M059J (cell line): ENCODE data around the gene LCN15. TPM values are rescaled to one million over a fixed set of nuclear protein-coding genes. Genes with fewer than 3 reads are reported as not detected.
"Not testable (repeated sequence)": the region's sequence is repeated elsewhere in the genome, so short reads cannot be mapped to it uniquely, and the experiment has no call there.

Experiments
- DNase-seq: peaks from one replicate; pipeline ENCODE4 v3.0.0-alpha.2; 2012; ENCODE audit warnings: low read depth
- total RNA-seq: library from RNA; depleted of rRNA; stranded (reverse); fragments of >200 nt; shearing (Covaris generic); gene quantifications from 2 replicates; pipeline ENCODE4 v1.2.3, GENCODE V29; 2014; rRNA removed

Gene LCN15, protein sequence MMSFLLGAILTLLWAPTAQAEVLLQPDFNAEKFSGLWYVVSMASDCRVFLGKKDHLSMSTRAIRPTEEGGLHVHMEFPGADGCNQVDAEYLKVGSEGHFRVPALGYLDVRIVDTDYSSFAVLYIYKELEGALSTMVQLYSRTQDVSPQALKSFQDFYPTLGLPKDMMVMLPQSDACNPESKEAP
- not detected in 2 replicates for total RNA-seq

DNA sequence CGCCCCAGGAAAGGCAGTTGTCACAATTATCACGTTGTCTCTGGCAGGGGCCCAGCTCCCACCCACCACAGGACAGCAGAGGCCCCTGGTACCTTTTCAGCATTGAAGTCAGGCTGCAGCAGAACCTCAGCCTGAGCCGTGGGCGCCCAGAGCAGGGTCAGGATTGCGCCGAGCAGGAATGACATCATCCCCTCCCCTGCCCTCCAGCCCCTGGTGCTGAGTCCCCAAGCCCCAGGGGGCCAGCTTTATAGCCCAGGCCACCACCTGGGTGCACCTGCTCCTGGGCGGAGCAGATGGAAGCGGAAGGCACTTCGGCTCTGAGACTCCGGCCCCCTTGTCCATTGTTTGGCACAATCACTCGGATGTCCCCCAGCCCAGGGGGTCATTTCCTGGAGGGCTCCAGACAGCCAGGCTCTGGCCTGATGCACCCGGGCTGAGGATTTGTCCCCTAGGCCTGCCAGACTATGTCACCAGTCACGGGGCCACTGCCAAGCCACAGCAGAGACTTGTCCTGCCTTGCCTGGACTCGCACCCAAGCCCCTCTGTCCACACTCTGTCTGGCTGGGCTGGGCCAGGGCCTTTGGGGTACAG, at the start of gene LCN15:
Gene LCN15, minus strand, starts transcription at position 218 of the 591 bp plus-strand sequence. Its CDS starts 30 bp downstream, at position 188.
- DNase-seq = no peak

DNA sequence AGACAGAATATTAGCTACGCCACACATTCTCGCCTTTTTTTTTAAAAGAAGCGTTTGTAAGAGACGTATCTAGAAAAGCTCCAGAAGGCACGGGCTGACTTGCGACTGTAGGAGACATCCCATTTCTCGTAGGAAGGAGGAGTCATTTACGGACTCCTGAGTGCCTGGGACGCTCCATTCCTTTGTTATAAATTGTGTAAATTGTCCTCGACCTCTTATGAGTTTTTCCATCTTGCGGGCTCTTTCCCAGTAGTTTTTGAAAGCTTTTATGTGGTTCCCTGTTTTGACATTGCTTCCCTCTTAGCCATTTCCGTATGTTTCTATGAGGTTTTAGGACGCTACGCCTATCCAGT, 44.5 kb upstream of the LCN15 start:
- peak; percentile 34 for DNase-seq

DNA sequence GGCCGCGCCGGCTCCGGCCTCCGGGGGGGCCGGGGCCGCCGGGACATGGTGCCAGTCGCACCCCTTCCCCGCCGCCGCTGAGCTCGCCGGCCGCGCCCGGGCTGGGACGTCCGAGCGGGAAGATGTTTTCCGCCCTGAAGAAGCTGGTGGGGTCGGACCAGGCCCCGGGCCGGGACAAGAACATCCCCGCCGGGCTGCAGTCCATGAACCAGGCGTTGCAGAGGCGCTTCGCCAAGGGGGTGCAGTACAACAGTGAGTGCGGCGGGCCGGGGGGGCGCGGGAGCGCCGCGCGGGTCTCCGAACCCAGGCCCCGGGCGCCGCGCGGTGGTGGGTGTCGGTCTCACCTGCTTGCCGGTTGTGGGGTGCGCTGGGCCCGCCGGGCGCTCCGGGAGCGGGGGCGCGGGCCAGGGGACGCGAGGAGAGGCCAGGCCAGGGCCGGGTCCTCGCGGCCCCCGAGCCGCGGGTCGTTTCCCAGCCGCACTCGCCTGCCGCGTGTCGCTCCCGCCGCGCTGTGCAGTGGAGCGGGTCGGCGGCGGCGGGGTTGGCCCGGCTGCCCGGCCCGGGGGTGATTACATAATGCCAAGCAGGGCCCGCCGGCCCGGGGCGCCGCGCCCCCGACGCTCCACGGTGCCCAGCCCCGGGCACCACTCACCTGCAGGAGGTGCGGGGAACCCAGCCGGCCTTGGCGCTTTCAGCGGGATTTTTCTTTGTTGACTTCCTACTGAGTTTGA, 43.9 kb upstream of the LCN15 start:
- DNase-seq = no peak

DNA sequence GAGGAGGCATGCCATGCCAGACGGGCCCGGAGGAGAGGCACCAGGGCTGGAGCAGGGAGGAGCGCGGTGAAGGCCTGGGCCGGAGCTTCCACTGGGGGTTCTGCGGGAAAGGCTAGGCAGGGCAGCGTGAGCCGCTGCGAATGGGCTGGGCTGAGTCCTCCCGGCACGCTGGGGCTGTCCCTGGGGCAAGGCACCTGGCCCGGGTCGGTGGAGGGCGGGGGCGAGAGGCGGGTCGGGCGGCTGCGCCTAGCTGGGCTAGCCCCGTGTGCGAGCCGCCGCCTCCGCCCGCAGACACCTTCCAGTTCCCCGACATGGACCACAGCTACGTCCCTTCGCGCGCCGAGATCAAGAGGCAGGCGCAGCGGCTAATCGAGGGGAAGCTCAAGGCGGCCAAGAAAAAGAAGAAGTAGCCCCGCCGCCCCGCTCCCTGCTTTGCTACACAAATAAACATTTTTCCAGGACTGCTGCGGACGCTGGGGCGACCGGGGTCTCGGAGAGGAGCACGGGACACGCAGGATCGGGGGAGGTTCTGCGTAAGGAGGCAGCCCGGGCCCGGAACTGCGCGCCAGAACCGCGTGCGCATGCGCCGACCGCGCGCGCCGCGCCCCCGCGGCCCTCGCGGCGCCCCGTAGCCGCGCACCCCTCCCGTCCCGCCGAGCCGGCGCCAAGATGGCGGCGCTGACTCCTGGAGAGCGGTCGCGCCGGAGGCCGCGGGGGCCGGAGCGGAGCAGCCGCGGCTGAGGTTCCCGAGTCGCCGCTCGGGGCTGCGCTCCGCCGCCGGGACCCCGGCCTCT, 43.2 kb upstream of the LCN15 start, which contains the start of gene RABL6:
Gene RABL6, plus strand, starts transcription at position 668 of the 794 bp plus-strand sequence. CDS start 249 bp downstream, outside the sequence.
- peak; percentile 70 for DNase-seq

DNA sequence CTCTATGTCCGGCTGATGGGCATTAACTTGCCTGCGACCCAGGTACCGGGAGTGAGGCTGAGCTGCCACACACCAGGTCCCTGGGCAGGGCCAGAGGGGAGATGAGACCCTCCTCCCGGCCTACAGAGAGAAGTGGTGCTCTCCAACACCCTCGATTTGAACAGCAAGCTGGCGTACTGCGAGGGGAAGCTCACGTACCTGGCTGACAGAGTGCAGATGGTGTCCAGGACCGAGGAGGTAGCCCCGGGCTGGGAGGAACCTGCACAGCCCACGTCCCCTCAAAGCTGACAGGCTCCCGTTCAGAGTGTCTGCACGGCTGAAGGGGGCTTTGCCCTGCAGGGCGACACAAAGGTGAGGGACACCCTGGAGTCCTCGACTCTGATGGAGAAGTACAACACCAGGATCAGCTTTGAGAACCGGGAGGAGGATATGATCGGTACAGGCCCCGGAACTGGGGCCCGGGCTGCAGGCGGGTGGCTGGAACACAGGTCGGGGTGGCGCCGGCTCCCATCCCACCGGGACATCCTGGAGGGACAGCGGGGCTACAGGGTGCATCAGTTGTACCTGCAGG, 42.4 kb upstream of the LCN15 start:
- DNase-seq = no peak

DNA sequence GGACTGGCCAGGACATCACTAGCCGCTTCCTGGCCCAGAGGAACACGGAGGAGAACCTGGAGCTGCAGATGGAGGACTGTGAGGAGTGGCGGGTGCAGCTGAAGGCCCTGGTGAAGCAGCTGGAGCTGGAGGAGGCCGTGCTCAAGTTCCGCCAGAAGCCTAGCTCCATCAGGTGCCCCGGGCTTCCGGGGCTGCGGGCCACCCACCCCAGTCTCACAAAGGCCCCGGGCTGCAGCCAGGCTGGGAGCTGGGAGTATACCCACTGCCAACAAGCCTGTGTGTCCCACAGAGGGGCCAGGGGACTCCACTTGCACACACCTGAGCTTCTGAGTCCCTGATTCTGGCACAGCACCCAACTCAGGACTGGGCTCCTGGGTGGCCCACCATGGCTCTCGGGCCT, 41.7 kb upstream of the LCN15 start:
- DNase-seq = no peak

DNA sequence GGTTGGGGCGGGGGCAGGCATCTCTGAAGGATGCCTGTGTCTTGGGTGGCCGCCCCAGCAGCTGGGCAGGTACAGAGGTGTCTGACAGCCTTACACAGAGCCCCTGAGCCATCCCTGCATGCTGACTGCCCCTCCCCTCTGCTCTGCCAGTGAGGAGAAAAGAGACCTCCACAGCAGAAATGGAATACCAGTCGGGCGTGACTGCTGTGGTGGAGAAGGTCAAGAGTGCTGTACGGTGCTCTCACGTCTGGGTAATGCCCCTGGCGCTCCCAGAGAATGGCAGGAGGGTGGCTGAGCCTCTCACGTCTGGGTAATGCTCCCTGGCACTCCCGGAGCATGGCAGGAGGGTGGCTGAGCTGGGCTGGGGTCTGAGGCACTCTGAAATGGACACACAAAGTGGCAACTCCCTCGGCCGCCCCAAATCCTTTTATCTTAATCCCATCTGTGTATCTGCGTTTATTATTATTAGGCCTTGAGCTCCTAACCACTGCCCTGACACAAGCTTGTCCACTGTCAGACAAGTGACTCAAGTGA, 41.0 kb upstream of the LCN15 start:
- DNase-seq = no peak

DNA sequence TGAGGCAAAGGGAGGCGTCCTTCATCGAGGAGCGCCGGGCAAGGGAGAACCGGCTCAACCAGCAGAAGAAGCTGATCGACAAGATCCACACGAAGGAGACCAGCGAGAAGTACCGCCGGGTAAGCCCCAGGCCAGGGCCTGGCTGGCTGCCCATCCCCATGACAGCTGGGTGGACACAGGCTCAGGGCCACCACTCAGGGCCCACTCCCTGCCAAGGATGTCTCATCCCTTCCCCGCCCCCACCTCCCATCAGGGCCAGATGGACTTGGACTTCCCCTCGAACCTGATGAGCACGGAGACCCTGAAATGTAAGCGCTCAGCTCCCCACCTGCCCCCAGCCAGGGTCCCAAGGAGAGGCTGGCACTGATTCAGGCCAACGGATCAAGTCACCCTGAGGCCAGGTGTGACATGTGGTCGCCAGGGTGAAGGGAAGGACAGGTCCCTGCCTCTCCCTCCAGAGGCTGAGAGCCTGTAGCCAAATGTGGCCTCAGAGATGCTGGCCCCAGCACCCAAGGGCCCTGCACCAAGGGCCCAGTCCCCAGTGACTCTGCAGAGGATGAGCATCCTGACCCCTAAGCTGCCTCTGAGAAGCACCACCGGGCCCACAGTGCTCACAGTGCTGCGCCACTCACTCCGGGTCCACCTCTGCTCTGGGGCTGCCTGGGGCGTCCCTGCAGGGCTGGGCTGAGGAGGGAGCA, 40.3 kb upstream of the LCN15 start:
- no peak for DNase-seq

DNA sequence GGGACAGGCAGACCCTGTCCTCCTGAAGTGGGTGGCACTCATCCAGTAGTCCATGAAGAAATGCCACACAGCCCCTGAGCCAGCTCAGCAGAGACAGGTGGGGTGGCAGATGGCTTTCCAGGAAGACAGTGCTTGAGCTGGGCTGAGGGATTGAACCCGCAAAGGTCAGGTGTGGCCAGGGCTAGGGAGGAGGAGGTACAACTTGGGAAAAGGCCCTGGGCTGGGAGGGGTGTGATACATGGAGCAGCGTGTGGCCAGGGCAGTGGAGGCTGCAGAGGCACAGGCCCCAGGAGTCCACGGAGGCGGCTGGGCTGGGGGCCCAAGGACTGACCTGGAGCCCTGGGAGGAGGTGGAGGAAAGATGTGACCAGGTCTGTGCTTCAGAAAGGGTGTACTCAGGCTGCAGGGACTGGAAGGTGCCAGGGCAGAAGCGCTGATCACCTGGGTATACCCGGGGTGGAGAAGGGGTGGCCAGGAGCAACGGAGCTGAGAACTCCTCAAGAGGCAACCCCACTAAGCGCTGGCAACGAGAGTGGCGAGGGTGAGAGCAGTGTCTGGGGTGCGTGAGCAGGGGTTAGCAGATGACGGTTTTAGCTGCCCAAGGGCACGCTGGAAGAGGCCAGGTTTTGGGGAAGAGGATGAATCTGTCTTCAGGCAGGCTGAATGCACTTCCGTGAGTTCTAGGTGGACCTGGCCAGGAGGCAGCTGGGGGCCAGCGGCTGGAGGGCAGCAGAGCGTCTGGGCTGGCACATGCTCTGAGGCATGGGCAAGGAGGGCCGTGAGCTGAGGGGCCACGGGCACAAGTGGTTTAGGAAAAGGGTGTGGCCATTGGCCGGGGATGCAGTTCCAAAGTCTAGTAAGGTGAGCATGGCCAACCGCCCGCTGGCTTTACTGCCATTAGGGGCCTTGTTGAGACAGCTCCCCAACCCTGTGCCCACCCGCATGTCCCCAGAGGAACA, 39.5 kb upstream of the LCN15 start:
- no peak for DNase-seq

DNA sequence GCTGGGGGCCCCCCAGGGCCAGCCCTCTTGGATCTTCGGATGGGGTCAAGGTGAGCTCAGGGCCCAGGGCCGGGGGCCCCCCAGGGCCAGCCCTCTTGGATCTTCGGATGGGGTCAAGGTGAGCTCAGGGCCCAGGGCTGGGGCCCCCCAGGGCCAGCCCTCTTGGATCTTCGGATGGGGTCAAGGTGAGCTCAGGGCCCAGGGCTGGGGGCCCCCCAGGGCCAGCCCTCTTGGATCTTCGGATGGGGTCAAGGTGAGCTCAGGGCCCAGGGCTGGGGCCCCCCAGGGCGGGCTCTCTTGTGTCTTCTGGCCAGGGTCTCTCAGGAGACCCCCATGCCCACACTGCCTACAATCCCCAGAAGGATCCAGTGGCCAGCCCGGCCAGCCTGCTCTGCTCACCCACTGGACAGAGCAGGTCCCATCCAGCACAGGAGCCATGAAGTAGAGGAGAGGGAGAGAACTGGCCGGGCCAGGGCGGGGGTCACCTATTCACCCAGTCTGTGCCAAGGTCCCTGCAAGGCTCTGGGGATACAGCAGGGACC, 38.8 kb upstream of the LCN15 start:
- DNase-seq = not testable (repeated sequence)

DNA sequence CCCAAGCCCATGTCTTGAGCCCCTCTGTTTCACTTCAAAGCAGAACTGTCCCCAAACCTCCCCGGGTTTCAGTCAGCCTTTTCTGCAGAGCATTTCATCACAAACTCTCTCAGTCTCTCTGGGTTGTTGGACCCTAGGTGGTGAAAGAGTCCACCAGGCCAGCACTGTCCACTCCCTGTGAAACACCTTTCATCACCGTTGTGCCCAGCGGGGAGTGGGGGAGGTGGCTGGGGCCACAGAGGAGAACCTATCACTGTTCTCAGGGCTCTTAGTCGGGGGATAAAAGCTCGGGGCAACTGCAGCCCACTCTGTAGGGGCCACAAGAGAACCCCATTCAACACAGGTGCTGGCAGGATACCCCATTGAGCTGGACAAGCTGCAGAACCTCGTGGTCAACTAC, 38.0 kb upstream of the LCN15 start:
- no peak for DNase-seq

DNA sequence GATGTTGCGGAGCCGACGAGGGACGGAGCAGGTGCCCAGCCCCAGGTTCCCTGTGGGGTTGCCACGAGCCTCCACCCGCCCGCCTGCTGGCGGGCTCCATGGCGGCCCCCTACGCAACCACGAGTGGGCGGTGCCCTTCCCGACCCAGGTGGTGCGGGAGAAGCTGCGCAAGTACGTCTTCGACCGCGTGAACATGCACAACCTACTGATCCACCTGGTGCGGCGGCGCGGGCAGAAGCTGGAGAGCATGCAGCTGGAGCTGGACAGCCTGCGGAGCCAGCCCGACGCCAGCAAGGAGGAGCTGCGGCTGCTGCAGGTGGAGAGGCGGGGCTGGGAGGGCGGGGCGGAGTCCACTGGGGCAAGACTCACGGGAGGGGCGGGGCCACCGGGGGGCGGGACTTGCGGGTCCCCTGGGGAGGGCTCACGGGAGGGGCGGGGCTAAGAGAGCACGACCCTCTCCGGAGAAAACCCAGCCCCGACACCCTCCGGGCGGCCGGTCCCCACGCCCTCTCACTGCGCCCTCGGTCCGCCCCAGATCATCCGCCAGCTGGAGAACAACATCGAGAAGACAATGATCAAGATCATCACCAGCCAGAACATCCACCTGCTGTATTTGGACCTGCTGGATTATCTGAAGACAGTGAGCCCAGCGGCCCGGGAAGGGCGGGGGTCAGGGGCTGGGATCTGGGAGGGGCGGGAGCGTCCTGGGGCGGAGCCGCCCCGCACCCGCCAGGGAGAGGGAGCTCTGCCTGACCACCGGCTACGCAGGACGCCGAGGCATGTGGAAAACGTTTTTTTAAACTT, 35.7 kb upstream of the LCN15 start:
- peak; percentile 75 for DNase-seq

DNA sequence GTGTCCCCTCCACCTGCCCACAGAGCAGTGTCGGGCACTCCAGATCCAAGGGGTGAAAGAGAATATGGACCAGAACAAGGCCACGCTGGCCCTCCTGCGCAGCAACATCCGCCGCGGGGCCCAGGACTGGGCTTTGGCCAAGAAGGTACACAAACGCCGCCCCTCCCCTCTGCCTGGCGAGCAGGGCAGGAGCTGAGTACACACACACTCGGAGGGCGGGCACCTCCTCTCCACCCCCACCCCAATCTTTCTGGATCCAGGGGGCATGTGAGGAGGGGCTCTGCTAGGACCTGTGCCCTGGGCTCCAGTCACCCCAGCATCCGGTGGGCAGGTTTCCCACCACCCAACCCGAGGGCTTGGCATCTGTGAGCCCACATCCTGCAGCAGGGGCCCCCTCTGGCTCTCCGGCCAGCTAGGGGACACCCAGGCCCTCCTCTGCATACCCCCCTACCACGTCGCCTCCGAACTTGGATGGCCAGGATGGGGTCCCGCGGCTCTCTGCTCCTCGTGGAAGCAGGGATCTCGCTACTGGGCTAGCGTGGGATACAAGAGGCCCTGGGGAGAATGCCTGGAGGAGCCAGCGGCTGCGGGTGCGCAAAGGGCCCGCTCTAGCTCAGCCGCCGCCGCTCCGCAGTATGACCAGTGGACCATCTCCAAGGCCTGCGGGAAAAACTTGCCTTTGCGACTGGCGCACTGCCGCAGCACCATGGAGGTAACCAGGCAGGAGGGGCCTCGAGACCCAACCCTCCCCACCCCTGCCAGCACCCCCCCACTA, 34.9 kb upstream of the LCN15 start:
- DNase-seq = no peak

DNA sequence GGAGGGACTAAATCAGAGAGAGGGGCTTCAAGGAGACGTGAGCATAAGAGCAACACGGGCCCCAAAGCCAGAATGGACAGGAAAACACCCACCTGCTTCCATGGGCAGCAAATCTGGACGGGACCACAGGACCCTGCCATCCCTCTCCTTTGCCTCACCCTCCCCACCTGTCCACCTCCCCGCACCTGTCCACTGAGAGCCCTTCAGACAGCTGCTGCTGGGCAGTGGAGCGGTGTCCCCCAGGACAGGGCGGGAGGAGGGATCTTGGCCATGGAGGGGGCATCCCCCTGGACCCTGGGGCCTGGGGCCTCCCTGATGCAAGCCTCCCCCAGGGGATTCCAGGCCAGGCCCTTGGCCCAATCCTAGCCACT, 34.4 kb upstream of the LCN15 start:
- DNase-seq = no peak

DNA sequence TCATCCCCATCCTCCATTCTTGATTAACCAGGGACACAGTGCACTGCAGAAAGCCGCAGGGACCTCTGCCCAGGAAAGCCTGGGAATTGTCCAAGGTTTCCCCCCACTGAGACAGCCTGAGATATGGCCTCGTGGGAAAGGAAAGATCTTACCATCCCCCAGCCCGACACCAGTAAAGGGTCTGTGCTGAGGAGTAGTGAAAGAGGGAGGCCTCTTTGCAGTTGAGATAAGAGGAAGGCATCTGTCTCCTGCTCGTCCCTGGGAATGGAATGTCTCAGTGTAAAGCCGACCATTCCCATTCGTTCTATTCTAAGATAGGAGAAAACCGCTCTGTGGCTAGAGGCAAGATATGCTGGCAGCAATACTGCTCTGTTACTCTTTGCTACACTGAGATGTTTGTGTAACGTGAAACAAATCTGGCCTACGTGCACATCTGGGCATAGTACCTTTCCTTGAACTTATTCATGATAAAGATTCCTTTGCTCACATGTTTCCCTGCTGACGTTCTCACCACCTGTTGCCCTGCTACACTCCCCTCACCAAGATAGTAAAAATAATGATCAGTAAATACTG, 32.5 kb upstream of the LCN15 start:
- DNase-seq = not testable (repeated sequence)

DNA sequence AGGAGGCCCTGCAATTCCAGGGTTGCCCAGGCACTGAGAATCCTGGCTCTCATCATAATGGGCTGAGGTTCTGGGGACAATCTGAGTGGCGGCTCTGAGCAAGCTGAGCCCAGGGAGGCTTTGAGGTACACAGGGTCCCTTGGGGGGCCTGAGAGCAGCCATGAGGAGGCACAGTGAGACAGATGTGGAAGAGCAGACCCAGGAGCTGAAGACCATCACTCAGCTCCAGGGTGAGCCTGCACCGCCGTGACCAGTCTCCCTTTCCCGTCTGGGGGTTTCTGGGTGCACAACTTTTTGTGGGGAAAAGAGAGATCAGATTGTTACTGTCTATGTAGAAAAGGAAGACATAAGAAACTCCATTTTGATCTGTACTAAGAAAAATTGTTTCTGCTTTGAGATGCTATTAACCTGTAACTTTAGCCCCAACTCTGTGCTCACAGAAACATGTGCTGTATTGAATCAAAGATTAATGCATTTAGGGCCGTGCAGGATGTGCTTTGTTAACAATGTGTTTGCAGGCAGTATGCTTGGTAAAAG, 32.0 kb upstream of the LCN15 start, which contains the start of gene CCDC183:
Gene CCDC183, plus strand, starts transcription at position 101 of the 537 bp plus-strand sequence. Its CDS starts 60 bp downstream, at position 161.
- DNase-seq = no peak

DNA sequence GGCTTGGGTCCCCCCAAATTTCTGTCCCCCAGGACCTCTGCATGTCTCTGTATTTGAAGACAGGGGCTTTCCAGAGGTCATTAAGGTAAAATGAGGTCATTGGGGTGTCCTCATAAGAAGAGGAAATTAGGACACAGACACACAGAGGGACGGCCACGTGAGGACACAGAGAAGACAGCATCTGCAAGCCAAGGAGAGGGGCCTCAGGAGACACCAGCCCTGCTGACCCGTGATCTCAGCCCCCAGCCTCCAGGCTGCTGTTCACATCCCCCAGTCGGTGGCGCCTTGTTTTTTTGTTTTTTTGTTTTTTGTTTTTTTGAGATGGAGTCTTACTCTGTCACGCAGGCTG, 30.7 kb upstream of the LCN15 start:
- no peak for DNase-seq
